GM20431 (cell line): Measurements from ENCODE around the gene RAPGEF4.

Source experiments
- in situ Hi-C: fragments of 300-500 bp; cut with MseI, MboI; formaldehyde crosslinking; loops from one replicate; pipeline ENCODE4 v1.15.0; 2020; ENCODE audit warnings: low sequenced_read_pairs; ENCODE audit not compliant: unreplicated experiment

Gene RAPGEF4

DNA sequence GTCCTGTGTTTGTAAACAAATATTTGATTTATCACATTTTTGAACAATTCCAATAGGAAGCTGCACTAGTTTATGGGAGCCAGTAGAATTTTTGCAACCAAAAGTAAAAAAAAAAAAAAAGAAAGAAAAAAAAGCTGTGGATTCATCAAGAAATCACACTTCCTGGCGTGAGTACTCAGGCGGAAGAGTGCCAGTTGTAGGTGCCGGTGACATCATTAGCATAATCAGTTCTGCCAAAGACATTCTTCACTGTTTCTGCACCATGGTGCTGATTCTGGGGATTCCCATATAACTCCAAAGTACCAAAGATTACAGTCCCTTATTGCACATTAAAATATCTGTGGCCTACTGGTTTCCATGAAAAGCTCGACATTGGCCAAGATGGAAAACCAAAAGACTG, 32.8 kb downstream of the RAPGEF4 start:
- in situ Hi-C loops: no loop called here

DNA sequence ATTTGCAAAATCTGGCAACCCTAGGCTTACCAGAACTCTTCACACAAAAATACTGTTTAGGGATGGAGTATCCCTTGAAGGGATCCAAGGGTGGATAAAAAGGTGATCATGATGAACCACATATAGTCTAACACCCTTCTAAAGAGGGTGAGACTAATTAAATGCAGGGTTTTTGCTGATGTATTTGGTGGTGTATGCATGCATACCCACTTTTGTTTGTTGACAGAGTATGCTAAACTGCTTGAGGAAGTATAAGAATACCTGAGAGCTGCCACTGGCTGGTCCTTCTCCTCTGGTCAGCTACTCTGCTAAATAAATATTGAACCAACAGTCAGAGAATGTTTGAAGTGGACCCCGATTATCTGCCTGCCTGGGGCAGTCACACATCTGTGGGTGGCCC, 34.2 kb downstream of the RAPGEF4 start:
- in situ Hi-C loops: no loop called here

DNA sequence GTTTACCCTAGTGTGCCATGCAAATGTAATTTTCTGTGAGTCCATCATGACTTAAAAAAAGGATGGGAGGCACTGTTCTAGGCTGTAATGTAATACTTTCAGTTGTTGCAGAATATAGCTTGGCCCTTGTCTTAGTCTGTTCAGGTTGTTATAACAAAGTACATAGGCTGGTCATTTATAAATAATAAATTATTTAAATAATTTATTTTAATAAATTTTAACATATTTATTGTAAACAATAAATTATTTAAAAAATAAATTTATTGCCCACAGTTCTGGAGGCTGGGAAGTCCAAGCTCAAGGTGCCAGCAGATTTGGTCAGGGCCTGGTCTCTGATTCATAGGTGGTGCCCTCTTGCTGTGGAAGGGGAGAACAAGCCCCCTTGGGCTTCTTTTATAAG, 35.2 kb downstream of the RAPGEF4 start:
- in situ Hi-C loops: no loop called here

DNA sequence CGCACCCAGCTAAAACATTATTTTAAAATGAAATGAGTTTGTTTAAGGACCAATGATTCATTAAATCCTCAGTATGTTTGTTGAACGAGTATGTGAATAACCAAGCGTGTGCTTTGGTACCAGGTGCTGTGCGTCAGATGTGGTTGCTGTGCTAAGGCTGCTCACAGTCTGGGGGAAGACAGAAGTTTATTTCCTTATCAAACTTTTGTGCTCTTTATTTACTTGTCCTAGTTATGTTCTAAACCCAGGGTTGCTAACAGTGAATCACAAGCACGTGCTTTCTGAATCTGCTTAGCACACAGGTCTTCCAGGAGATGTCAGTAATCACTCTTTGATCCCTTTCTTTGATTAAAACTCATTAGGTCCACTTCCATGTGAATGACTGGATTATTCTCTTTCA, 37.0 kb downstream of the RAPGEF4 start:
- in situ Hi-C loops: no loop called here

DNA sequence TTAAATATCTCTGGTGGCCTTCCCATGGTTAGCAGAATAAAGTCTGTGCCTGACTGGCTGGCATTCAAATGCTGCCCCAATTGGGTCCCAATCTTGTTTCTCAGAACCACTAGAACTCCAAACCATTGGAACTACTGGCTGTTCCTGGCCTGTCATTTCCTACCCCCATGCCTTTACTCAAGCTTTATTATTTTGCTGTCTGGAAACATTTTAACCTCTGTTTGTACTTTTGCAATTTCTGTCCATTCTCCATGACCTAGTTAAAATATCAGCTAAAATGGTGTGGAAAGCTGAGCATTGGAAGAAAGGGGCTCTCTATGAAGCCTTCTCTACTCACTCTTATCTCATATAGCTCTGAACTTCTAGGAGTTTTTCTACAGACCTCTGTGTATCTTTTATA, 38.7 kb downstream of the RAPGEF4 start:
- in situ Hi-C loops: no loop called here

DNA sequence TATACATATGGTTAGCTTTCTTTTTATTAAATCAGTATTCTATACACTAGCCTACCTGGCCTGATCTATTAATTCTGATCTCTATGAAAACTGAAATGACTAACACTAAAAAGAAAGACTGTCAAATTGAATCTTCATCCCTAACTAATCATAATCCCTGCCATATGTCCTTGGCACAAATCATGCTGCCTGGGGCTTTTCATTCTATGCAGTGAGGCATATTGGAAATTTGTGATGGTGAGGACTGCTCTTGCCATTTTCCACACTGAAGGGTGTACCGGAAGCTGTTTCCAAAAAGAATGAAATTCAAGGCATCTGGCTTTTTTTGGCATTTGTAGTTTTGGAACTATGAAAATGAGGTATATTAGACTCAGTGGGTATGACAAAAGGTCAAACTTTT, 39.7 kb downstream of the RAPGEF4 start:
- in situ Hi-C loops: no loop called here

DNA sequence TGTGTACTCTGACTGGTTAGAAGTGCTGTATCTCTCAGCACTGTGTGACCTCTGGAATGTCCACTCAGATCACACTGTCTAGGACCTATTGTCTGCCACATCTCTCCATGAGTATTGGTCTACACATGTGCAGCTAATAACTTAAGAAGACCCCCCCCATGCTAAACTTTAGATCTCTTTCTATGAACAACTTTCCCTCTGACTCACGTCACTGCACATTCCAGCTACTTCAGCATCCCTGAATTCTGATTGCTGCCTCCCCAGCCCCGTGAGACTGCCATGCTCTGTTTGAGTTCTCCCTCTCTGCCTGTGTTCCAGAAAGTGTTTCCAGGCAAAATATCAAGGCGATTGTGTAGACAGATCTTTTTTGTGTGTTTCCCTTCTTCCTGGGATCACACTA, 41.8 kb downstream of the RAPGEF4 start:
- in situ Hi-C loops: no loop called here

DNA sequence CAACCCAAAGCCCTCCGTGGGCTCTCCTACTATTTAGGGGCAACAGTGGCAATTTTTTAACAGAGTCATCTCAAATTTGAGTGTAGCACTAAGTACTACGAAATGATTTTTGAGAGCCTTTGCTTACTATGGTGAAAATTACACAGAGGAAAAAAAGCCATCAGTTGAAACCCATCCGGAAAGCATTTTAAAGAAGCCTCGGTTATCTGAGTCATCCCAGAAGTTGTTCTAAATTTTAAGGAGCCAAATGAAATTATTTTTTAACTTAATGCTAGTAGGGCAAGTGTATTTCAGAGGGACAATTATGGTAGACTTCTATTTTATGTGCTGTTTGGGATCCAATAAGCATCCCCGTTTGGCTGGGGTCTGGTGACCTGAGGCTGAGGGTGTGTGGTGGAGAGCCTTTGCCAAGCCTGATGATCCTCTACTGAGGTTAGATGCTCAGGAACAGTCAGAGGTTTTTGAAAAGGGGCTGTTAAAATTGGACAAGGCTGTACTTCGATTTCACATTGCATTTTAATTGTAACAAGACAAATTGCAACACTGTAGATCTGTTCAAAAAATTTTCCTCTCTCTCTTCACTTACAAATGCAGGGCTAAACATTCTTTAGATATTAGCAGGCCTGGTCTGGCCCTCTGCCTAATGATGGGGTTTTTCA, 47.0 kb downstream of the RAPGEF4 start:
- in situ Hi-C loops: no loop called here

DNA sequence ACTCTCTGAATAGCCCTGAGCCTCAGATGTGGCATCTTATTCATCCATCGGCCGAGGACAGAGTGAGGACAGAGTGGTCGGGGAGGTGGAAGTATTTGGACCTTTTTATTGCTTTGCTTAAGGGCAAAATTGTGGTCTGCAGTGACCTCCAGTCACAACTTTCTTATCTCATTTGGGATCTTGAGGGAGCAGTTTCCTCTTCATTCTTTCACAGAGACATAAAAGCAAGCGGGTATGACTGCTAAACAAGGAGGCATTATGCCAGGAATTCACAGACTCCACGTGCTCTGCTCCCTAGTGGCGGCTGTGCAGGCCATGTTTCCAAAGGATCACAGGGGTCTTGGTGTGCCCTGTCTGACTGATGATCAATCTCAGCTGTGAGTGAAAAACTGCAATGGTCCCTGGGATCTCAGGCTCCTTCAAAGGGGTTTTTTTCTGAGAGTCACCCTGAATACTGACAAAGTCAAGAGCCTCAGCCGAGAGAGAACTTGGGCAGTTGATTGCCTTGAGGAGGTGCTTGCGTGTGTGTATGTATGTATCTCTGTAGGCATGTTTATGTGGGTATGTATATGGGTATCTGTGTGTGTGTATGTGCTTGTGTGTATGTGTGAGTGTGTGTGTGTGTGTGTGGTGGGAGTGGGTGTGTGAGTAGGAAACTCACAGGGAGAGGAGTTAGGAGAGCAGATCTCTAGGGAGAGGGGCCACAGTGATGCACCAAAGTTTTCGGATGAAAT, 47.7 kb downstream of the RAPGEF4 start:
- in situ Hi-C loops: no loop called here

DNA sequence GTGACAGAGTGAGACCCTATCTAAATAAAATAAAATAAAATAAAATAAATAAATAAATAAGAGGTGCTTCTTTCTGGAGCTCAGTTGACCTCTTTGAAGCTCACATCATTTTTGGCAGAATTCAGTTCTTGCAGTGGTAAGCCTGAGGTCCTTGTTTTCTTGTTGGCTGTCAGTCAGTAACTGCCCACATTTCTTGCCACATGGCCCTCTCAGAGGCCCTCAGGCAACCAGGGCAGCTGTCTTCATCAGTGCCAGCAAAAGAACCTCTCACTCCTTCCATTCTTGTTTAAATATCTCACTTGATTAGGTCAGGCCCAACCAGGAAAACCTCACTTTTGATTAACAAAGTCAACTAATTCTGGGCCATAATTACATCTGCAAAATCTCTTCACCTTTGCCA, 53.2 kb downstream of the RAPGEF4 start:
- in situ Hi-C loops: no loop called here

DNA sequence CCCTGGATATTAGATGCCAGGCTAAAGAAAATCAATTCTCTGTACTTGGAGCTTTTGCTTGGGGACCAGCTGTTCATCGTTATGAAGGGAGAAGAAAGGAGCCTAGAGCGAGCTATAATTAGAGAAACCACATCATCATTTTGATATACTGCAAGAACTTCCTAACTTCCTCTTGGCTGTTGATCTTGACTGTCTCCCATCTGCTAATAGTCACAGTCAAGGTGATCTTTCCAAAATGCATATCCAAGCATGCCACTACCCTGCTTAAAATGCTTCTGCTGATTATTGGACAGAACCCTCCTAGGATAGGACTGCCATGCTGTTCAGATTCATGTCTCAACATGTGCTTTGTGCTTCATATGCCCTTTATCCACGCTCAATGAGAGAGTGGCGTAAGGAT, 54.8 kb downstream of the RAPGEF4 start:
- in situ Hi-C loops: no loop called here

DNA sequence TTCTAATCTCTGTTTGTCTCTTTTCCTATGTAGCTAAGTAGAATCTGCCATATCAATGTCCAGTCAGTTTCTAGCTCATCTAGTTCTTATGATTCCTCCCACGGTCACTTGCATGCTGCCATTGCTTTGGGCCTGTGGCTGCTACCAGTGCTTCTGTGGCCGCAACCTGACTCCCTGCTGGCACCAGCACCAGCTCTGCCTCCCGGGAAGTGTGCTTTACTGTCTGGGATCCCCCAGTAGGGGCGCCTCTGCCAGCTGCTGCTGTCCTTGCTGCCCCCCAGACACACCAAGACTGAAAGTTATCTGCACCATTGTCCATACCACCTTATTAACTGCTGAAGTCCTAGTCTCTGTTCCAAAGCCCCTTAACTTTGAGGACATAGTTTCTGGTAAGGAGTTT, 56.3 kb downstream of the RAPGEF4 start:
- in situ Hi-C loops: no loop called here

DNA sequence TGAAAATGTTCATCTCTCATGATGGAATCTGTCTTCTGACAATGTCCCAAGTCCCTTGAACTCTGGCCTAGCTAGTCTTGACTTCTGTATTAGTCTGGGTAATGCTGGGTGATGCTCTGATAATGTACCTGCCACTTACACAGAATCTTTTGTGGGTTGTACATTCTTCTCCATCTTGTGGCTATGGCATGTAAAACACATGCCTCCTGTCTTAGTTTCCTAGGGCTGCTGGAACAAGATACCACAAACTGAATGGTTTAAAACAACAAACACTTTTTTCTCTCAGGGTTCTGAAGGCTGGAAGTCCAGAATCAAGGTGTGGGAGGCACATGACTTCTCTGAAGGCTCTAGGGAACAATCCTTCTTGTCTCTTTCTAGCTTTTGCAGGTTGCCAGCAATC, 57.1 kb downstream of the RAPGEF4 start:
- in situ Hi-C loops: no loop called here

DNA sequence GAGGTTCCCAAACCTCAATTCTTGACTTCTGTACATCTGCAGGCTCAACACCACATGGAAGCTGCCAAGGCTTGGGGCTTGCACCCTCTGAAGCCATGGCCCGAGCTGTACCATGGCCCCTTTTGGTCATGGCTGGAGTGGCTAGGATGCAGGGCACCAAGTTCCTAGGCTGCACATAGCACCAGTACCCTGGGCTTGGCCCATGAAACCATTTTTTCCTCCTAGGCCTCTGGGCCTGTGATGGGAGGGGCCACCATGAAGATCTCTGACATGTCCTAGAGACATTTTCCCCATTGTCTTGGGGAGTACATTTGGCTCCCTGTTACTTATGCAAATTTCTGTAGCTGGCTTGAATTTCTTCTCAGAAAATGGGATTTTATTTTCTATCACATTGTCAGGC, 67.7 kb downstream of the RAPGEF4 start:
- in situ Hi-C loops: loop anchor here (25.0 kb wide), 1 partner anchor 134 kb away; no protein-coding TSS in a partner anchor

DNA sequence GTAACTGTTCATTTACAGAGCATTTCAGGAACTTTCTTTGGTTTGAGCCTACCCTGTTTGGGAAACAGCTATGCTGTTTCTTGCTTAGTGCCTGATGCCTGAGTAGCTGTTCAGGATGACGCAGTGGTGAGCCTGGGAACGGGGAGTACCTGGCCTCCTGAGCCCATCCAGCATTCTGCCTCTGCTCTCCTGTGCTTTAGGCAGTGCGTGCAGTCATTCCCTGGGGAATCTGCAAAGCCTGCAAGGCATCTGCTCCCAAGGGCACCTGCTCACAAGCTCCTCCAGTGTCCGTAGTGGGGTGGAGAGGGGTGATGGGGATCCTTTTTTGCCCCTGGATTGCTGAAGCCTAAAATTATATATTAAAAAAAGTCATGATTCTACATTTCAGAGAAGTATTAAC, 68.8 kb downstream of the RAPGEF4 start:
- in situ Hi-C loops: loop anchor here (25.0 kb wide), 1 partner anchor 133 kb away; no protein-coding TSS in a partner anchor

DNA sequence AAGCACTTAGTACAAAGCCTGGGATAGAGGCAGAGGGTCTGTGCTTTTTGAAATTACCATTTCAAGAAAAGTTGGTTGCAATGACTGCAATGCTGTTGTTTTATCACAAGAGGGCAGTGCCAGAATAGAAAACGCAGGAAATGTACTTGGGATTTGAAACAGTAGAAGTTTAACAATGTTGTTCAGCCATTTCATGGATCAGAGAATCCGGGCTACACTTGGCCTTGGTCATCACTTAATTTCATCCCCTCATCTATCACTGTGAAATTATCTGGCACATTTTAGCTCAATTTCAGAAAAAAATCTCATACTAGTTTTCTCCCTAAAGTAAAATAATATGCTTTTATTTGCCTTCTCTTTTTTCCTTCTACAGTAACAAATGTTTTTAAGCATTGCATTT, 70.8 kb downstream of the RAPGEF4 start:
- in situ Hi-C loops: loop anchor here (25.0 kb wide), 1 partner anchor 131 kb away; no protein-coding TSS in a partner anchor

DNA sequence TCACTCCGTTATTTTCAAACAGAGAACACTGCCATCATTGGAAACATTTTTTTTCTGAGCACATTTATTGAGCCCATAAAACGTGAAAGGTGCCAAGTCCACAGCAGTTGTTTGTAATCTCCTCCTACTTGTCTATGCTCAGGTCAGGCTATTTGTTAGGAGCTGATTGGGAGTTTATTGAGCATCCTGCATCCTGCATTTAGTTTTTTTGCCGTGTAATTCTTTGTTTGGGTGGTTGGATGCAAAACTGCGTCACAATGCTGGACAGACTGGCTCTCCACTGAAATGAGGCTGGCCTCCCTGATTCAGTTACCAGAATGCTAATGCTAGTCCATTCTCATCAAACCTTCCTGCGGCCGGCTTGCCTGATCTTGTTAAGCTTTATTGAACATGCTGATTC, 71.4 kb downstream of the RAPGEF4 start:
- in situ Hi-C loops: loop anchor here (25.0 kb wide), 1 partner anchor 130 kb away; no protein-coding TSS in a partner anchor

DNA sequence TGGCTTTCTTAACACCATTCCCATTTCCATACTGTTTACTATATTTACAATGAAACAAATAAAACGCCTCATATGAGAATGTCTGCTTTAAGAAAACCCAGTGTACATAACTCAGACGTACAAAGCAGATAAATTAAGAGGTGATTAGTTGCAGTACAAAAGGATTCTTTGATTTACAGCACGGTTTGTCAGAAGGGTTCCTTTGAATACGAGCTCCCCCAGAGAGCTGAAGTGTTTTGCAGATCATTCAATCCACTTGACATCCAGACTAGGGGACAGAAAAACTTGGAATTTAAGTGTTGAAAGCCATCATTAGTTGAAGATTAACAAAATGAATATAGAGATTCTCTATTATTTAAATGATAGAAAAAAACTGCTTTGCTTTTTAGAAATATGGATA, 72.5 kb downstream of the RAPGEF4 start:
- in situ Hi-C loops: loop anchor here (25.0 kb wide), 1 partner anchor 129 kb away; no protein-coding TSS in a partner anchor

DNA sequence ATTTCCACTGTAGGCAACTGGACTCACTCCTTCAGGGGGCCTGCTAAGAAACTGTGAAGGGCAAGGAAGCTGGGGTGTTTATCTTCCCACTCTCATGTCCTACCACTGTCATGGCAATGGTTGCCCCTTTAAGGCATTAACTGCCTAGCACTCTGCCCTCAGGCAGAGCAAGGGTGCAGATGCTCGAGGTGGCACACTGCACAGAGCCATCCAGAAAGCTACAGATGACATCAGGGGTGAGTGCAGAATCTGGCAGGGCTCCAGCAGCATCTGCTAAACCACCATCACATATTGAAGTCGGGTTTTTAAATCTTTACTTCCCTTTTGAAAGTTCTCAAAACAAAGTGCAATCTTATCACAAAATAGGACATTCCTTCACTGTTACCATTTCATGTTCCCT, 75.4 kb downstream of the RAPGEF4 start:
- in situ Hi-C loops: loop anchor here (25.0 kb wide), 1 partner anchor 126 kb away; no protein-coding TSS in a partner anchor

DNA sequence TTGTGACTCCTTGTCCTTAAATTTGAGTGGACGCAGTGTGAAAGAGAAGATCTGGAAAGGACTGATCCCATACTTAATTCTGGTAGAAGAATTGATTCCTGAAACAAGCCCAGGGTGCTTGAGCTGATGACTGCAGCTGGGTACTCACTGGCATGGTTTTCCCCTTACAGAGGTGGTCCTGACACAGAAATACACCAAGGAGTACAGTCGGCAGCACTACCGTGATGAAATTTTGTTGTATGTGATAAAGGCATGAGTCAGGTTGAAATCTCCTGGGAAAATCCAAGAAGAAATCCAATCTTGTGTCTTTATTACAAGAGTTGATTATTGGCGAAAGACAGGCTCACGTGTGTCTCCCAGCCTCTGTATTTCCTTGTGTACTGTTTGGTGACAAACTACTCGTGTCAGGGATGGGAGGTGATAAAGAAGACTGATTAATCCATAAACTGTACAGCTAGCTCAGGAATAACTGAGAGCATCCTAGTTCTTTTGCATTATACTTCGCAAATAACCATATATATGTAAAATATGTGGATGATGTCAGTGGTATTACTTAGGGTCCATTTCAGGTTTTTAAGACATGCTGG, 76.6 kb downstream of the RAPGEF4 start:
- in situ Hi-C loops: loop anchor here (25.0 kb wide), 1 partner anchor 125 kb away; no protein-coding TSS in a partner anchor

DNA sequence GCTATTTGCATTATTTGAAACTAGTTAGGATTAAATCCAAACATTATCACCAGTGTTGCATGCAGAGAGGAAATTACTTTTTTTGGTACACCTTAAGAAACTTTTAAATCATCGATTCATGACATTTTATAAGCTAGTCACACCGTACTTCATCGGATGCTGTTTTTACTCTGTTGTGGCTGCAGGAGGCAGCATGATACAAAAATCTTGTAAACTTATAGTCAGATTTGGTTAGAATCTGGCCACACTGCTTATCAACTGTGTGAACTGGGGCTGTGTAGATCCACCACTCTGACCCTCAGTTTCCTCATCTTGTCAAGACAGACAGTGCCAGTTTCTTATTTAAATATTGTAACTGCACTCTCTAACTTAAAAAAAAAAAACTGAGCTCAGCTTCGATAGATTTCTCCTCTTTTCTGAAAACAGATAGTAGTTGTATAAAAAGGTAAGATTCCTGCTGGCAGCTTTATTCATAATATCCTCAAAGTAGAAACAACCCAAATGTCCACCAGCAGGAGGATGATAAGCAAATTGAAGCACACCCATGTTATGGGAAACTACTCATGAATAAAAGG, 77.8 kb downstream of the RAPGEF4 start:
- in situ Hi-C loops: loop anchor here (25.0 kb wide), 1 partner anchor 124 kb away; no protein-coding TSS in a partner anchor
